Measurements from ENCODE around the gene KLHL42. TPM values are rescaled to one million over a fixed set of nuclear protein-coding genes. Genes with fewer than 3 reads are reported as not detected.
A peak's percentile ranks its signal among the peaks of the same experiment; 100 is the strongest.

Gene KLHL42
- total and polyA plus RNA-seq, 2 experiments from 2014 or later, result 7.6 to 33.2 TPM

- Histone ChIP-seq H3K4me1 (ENCODE audit: insufficient read depth) (no peaks in the 10 kb centered on the region), H4K20me1 (replicated peaks; ENCODE audit: insufficient read depth) (no peaks in the 10 kb centered on the region), H3K4me3 (no peak overlapping the region), H3K27ac (ENCODE audit: low read depth) (no peak overlapping the region), H3F3A (replicated peaks; ENCODE audit: low read depth) (no peaks in the 10 kb centered on the region), H3K9me2 (ENCODE audit: insufficient read depth) (no peaks in the 10 kb centered on the region), H3K27me3 (ENCODE audit: insufficient read depth) (no peaks in the 10 kb centered on the region), H3K4me2 (no peak overlapping the region), H3K79me2 (replicated peaks; ENCODE audit: insufficient read depth) (no peaks in the 10 kb centered on the region), H3K36me3 (ENCODE audit: insufficient read depth) (peaks cover 12% of the 10 kb centered on the region), H2AFZ (no peak overlapping the region)
- Mint-ChIP-seq H3K36me3 (ENCODE audit: low read depth) (peaks cover 27% of the 10 kb centered on the region), H3K27me3 (ENCODE audit: insufficient read depth, low read depth, poor library complexity) (no peaks in the 10 kb centered on the region), H3K4me1 (no peaks in the 10 kb centered on the region), H3K4me3 (no peak overlapping the region), H3K9me3 (no peaks in the 10 kb centered on the region), H3K27ac (peak overlapping the region; percentile 51; the same call in 1 of the 2 replicates)
- peak; percentile 50 for DNase-seq (ENCODE audit: low spot score)
- TF ChIP-seq ZNF462 (CRISPR knock-in tag; IDR thresholded peaks at IDR 0.05) (no peak), CTCF (conservative IDR thresholded peaks at IDR 0.05; ENCODE audit: low read depth in 2 of 2) (peak; percentile 47 to 61)
- ATAC-seq, result peak; percentile 80
Measured at GRCh38 chr12:27732281-27732680, 47.8 kb upstream of the KLHL42 start.

GRCh38 chr12:27733052-27733656 is 46.9 kb upstream of the KLHL42 start:
- Mint-ChIP-seq H3K27ac (no peak overlapping the region), H3K36me3 (ENCODE audit: low read depth) (peaks cover 30% of the 10 kb centered on the region), H3K4me3 (no peak overlapping the region), H3K4me1 (no peaks in the 10 kb centered on the region), H3K9me3 (no peaks in the 10 kb centered on the region), H3K27me3 (ENCODE audit: insufficient read depth, low read depth, poor library complexity) (no peaks in the 10 kb centered on the region)
- no peaks in the 10 kb centered on the region for H3K27me3 ChIP-seq (ENCODE audit: insufficient read depth)
- ATAC-seq (peak; percentile 46; the same call in 2 of the 3 replicates), DNase-seq (ENCODE audit: low spot score) (peak; percentile 44)
- no peaks in the 10 kb centered on the region for H3K9me2 ChIP-seq (ENCODE audit: insufficient read depth)
- H3K36me3 ChIP-seq (ENCODE audit: insufficient read depth), result peaks cover 20% of the 10 kb centered on the region
- no peaks in the 10 kb centered on the region for H4K20me1 ChIP-seq (replicated peaks; ENCODE audit: insufficient read depth)
- no peaks in the 10 kb centered on the region for H3K79me2 ChIP-seq (replicated peaks; ENCODE audit: insufficient read depth)
- H3K4me3 ChIP-seq, result no peak overlapping the region
- no peak overlapping the region for H3K27ac ChIP-seq (ENCODE audit: low read depth)
- no peaks in the 10 kb centered on the region for H3F3A ChIP-seq (replicated peaks; ENCODE audit: low read depth)
- no peak overlapping the region for H3K4me2 ChIP-seq
- H3K4me1 ChIP-seq (ENCODE audit: insufficient read depth), result no peaks in the 10 kb centered on the region
- H2AFZ ChIP-seq, result no peak overlapping the region
- no peak for TF ChIP-seq ZNF114 (CRISPR knock-in tag; IDR thresholded peaks at IDR 0.05)
- no peak for TF ChIP-seq ZNF331 (CRISPR knock-in tag; IDR thresholded peaks at IDR 0.05; ENCODE audit: low read depth)
- TF ChIP-seq EZH2phosphoT487 (IDR thresholded peaks at IDR 0.05; ENCODE audit: unreplicated experiment), result no peak
- TF ChIP-seq JUNB (IDR thresholded peaks at IDR 0.05; ENCODE audit: unreplicated experiment), result no peak
- peak; percentile 78 to 90 for TF ChIP-seq CTCF (conservative IDR thresholded peaks at IDR 0.05; ENCODE audit: low read depth in 2 of 2)

Measured in GM23338 (cell line).